HL-60 (cell line): ENCODE data around the gene STUM.

Experiments used
- DNase-seq, 2 experiments: peaks; one replicate each; pipeline ENCODE4 v3.0.0-alpha.2; 2010 to 2020; ENCODE audit warnings: low read depth in 1 of 2, low spot score in 1 of 2
- H3K27ac ChIP-seq: fragments of 250-450 bp; sonication (Bioruptor Pico); replicated peaks from 2 replicates; pipeline ENCODE4 v1.5.1; 2020; ENCODE audit warnings: mild to moderate bottlenecking, moderate library complexity
- H3K27me3 ChIP-seq: fragments of 250-450 bp; sonication (Bioruptor Pico); 2 replicates; pipeline ENCODE4 v1.5.1; 2021; ENCODE audit warnings: mild to moderate bottlenecking, moderate library complexity; ENCODE audit not compliant: insufficient read depth, poor library complexity, severe bottlenecking
- H3K4me3 ChIP-seq: replicated peaks from 2 replicates; pipeline ENCODE4 v1.5.1; 2011; ENCODE audit warnings: mild to moderate bottlenecking, control low read depth, low read length; ENCODE audit not compliant: insufficient read depth
- GABPA ChIP-seq: IDR thresholded peaks from 2 replicates; pipeline ENCODE4 v1.6.1; 2012; ENCODE audit warnings: low read depth
- POLR2AphosphoS5 ChIP-seq: IDR thresholded peaks from 2 replicates; pipeline ENCODE4 v1.6.1; 2012; ENCODE audit warnings: low read depth
- SPI1 ChIP-seq: IDR thresholded peaks from 2 replicates; pipeline ENCODE4 v1.6.1; 2012; ENCODE audit warnings: low read depth, mild to moderate bottlenecking, borderline replicate concordance
- TF ChIP-seq, protein P1 (sequence below): IDR thresholded peaks from one replicate; pipeline ENCODE4 v1.5.1; 2011; ENCODE audit warnings: low read length, control low read depth, inconsistent platforms; ENCODE audit not compliant: insufficient read depth
- TF ChIP-seq, protein P2 (sequence below): IDR thresholded peaks from 2 replicates; pipeline ENCODE4 v1.6.1; 2012; ENCODE audit warnings: low read depth; ENCODE audit not compliant: insufficient replicate concordance

Gene STUM

DNA sequence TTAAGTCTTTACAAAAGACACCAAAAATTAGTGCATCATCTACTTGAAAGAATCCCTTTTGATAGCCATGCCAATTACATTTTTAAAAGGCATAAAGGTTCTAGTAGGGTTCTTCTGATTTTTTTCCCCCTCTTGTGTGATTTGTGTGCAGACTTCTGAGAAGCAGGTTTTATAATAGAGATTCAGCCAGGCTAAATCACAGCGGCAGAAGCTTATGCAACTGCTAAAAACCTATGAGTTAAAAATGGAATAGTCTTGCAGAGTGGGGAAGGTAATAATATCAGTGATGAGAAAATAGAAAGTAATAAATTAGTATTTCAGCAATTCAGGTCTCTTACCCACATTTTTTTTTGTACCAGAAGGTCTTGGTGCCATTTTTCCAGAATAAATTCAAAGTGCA, 17.7 kb downstream of the STUM start:
- Histone ChIP-seq H3K27me3 (peaks cover 3% of the 10 kb centered on the region), H3K4me3 (no peak overlapping the region), H3K27ac (no peak overlapping the region)
- DNase-seq: no peak
- TF ChIP-seq GABPA: no peak
- TF ChIP-seq, protein P1, sequence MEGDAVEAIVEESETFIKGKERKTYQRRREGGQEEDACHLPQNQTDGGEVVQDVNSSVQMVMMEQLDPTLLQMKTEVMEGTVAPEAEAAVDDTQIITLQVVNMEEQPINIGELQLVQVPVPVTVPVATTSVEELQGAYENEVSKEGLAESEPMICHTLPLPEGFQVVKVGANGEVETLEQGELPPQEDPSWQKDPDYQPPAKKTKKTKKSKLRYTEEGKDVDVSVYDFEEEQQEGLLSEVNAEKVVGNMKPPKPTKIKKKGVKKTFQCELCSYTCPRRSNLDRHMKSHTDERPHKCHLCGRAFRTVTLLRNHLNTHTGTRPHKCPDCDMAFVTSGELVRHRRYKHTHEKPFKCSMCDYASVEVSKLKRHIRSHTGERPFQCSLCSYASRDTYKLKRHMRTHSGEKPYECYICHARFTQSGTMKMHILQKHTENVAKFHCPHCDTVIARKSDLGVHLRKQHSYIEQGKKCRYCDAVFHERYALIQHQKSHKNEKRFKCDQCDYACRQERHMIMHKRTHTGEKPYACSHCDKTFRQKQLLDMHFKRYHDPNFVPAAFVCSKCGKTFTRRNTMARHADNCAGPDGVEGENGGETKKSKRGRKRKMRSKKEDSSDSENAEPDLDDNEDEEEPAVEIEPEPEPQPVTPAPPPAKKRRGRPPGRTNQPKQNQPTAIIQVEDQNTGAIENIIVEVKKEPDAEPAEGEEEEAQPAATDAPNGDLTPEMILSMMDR: no peak
- TF ChIP-seq, protein P2, sequence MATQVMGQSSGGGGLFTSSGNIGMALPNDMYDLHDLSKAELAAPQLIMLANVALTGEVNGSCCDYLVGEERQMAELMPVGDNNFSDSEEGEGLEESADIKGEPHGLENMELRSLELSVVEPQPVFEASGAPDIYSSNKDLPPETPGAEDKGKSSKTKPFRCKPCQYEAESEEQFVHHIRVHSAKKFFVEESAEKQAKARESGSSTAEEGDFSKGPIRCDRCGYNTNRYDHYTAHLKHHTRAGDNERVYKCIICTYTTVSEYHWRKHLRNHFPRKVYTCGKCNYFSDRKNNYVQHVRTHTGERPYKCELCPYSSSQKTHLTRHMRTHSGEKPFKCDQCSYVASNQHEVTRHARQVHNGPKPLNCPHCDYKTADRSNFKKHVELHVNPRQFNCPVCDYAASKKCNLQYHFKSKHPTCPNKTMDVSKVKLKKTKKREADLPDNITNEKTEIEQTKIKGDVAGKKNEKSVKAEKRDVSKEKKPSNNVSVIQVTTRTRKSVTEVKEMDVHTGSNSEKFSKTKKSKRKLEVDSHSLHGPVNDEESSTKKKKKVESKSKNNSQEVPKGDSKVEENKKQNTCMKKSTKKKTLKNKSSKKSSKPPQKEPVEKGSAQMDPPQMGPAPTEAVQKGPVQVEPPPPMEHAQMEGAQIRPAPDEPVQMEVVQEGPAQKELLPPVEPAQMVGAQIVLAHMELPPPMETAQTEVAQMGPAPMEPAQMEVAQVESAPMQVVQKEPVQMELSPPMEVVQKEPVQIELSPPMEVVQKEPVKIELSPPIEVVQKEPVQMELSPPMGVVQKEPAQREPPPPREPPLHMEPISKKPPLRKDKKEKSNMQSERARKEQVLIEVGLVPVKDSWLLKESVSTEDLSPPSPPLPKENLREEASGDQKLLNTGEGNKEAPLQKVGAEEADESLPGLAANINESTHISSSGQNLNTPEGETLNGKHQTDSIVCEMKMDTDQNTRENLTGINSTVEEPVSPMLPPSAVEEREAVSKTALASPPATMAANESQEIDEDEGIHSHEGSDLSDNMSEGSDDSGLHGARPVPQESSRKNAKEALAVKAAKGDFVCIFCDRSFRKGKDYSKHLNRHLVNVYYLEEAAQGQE: no peak
- no peak for TF ChIP-seq POLR2AphosphoS5
- TF ChIP-seq SPI1: no peak

DNA sequence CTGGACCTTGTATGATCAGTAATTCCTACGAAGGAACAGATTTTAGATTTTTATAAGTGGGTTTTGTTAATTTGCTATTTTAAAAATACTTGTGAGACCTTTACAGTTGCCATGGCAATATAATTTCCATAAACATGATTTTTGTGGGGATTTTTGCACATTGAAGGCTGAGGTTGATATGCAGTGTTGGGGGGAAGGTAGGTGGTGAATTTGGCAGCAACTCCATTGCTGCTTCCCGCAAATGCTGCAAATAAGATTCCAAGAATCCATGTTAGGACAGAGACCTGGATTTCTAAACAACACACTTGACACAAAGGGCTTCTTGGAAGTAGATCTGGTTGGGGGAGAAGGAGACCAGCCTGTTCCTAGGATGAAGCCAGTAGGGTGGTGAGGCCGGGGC, 18.2 kb downstream of the STUM start:
- Histone ChIP-seq H3K27ac (no peak overlapping the region), H3K27me3 (peaks cover 3% of the 10 kb centered on the region), H3K4me3 (no peak overlapping the region)
- TF ChIP-seq GABPA: no peak
- TF ChIP-seq POLR2AphosphoS5: no peak
- TF ChIP-seq, protein P2: no peak
- TF ChIP-seq, protein P1: no peak
- TF ChIP-seq SPI1: no peak
- DNase-seq: no peak

DNA sequence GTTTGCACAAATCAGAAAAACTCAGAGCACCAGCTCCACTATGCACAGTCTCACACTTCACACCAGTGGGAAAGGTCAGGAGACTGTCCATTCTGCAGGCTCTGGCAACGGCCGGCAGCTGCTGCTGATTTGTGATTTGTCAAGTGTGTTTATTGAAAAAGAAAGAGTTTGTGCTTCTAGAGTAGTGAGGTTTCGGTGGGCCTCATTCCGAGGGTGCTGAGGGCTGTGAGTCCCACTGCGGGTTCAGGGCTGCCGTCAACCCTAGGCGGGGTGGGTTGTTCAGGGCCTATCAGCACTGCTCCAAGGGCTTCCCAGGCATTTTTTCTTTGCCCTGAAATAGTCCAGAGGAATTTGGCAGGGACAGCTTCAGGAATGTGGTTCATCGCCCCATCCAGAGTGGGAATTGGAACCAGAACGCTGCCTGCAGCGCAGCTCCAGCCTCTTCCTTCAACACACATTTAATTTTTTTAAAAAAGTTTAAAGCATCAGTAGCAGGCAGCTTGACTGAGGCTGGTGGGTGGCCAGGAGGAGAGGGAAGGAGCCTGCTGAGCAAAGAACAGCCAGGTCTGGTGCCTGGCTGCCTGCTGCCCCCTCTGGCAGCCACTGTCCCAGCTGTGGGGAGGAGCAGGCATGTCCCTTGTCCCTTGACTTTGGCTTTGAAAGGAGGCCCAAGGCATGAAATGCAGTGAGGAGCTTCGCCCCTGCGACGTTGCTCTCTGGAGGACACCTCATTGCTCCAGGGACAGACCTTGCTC, 19.7 kb downstream of the STUM start:
- Histone ChIP-seq H3K4me3 (no peak overlapping the region), H3K27ac (no peak overlapping the region), H3K27me3 (peaks cover 3% of the 10 kb centered on the region)
- TF ChIP-seq, protein P2: no peak
- no peak for TF ChIP-seq POLR2AphosphoS5
- TF ChIP-seq, protein P1: no peak
- no peak for TF ChIP-seq SPI1
- no peak for TF ChIP-seq GABPA
- DNase-seq: no peak
